Transverse colon (tissue), 4 donors: Measurements from ENCODE around the gene ARNT2. TPM values are rescaled to one million over a fixed set of nuclear protein-coding genes. Genes with fewer than 3 reads are reported as not detected.

Experiments
- DNase-seq: peaks from one replicate; pipeline ENCODE4 v3.0.0-alpha.2; 2019
- H3K27ac ChIP-seq, 4 donors: fragments of 200-600 bp; sonication (generic); 2 replicates each; pipeline ENCODE4 v1.5.1; 2016 to 2018; ENCODE audit warnings: inconsistent platforms in 4 of 4
- H3K27me3 ChIP-seq: fragments of 200-600 bp; sonication (generic); 2 replicates; pipeline ENCODE4 v1.5.1; 2017; ENCODE audit warnings: inconsistent platforms
- H3K36me3 ChIP-seq, 4 donors: fragments of 200-600 bp; sonication (generic); 2 replicates each; pipeline ENCODE4 v1.5.1; 2017 to 2019; ENCODE audit warnings: inconsistent platforms in 4 of 4
- H3K4me1 ChIP-seq, 4 donors: fragments of 200-600 bp; sonication (generic); 2 replicates each; pipeline ENCODE4 v1.5.1; 2017 to 2020; ENCODE audit warnings: inconsistent platforms in 4 of 4
- H3K4me3 ChIP-seq, 4 donors: fragments of 200-600 bp; sonication (generic); 1 replicate in 1 of 4; 2 replicates in 3 of 4; pipeline versions ENCODE4 v1.5.1 to v1.6.1; 2017 to 2019; ENCODE audit warnings: inconsistent platforms in 4 of 4
- H3K9me3 ChIP-seq, 2 donors: fragments of 200-600 bp; sonication (generic); 2 replicates each; pipeline ENCODE4 v1.5.1; 2017 to 2019; ENCODE audit warnings: inconsistent platforms in 2 of 2
- CTCF ChIP-seq, 5 experiments: fragments of 200-600 bp in 3 of 5; fragments of 450-650 bp in 2 of 5; sonication (generic) in 3 of 5; IDR thresholded peaks; 1 replicate in 2 of 5; 2 replicates in 3 of 5; pipeline ENCODE4 v1.5.1; 2016 to 2017; ENCODE audit warnings: antibody characterized with exemption in 5 of 5, inconsistent platforms in 3 of 5, mild to moderate bottlenecking in 2 of 5, moderate library complexity in 1 of 5
- EP300 ChIP-seq: sonication (generic); formaldehyde crosslinking; IDR thresholded peaks from one replicate; pipeline ENCODE4 v1.6.1; 2017; ENCODE audit warnings: antibody characterized with exemption, low read depth
- POLR2A ChIP-seq: fragments of 450-650 bp; IDR thresholded peaks from one replicate; pipeline ENCODE4 v1.6.1; 2016; ENCODE audit warnings: antibody characterized with exemption, mild to moderate bottlenecking, moderate library complexity
- POLR2AphosphoS5 ChIP-seq, 3 donors: sonication (generic); formaldehyde crosslinking; IDR thresholded peaks; one replicate each; pipeline ENCODE4 v1.6.1; 2016; ENCODE audit warnings: antibody characterized with exemption in 3 of 3
- WGBS, 2 donors: methylation state at CpG; one replicate each; pipeline ENCODE4 v1.1.5; 2018; ENCODE audit warnings: low coverage in 1 of 2; 5-methylcytosine and 5-hydroxymethylcytosine counted together
- in situ Hi-C, 4 donors: fragments of 200-750 bp; cut with MboI; loops; one replicate each; pipeline versions ENCODE4 v1.15.0 to v1.15.1; 2017; ENCODE audit warnings: low sequenced_read_pairs in 3 of 4, low pct_ligation_motif_present in 1 of 4, low pct_unique_long_range_greater_than_20kb in 1 of 4
- intact Hi-C: fragments of 100-400 bp; cut with DNase I; formaldehyde crosslinking; loops from one replicate; pipeline ENCODE4 v1.15.1; 2023; ENCODE audit warnings: low total_unique reads
- total RNA-seq, 4 donors: library from RNA; depleted of rRNA; stranded (reverse); fragments of >200 nt; gene quantifications; one replicate each; pipeline ENCODE4 v1.1.0, GENCODE V29; 2016

Gene ARNT2
- total RNA-seq, 4 donors from 2014 or later: 1.9 to 4.0 (median 2.5) TPM; not detected in 1

- Histone ChIP-seq H3K4me3 (no peak overlapping the region), H3K4me1 (peaks cover 0 to 2% (median 0%) of the 10 kb centered on the region in 4 donors), H3K27ac (no peak overlapping the region), H3K27me3 (no peaks in the 10 kb centered on the region), H3K36me3 (no peaks in the 10 kb centered on the region), H3K9me3 (no peaks in the 10 kb centered on the region)
- DNase-seq: no peak
- 80 to 89% methylated on average over 2 of the region's 2 CpGs for WGBS, 2 donors
- in situ Hi-C loops (no loop called here), intact Hi-C loops (no loop called here)
- no peak for TF ChIP-seq EP300
- TF ChIP-seq POLR2AphosphoS5 (IDR thresholded peaks at IDR 0.05): no peak
- TF ChIP-seq POLR2A: no peak
- no peak for TF ChIP-seq CTCF (IDR thresholded peaks at IDR 0.05)
These were observed 182.8 kb downstream of the ARNT2 start for GRCh38 chr15:80587007-80587406.

GRCh38 chr15:80587816-80588456 lies 183.8 kb downstream of the ARNT2 start:
- DNase-seq: no peak
- Histone ChIP-seq H3K9me3 (no peaks in the 10 kb centered on the region), H3K4me3 (no peak overlapping the region), H3K27ac (no peak overlapping the region), H3K27me3 (no peaks in the 10 kb centered on the region), H3K36me3 (no peaks in the 10 kb centered on the region), H3K4me1 (peaks cover 0 to 2% (median 0%) of the 10 kb centered on the region in 4 donors)
- no peak for TF ChIP-seq EP300
- no peak for TF ChIP-seq POLR2AphosphoS5 (IDR thresholded peaks at IDR 0.05)
- no peak for TF ChIP-seq POLR2A
- no peak for TF ChIP-seq CTCF (IDR thresholded peaks at IDR 0.05)
- intact Hi-C loops (no loop called here), in situ Hi-C loops (no loop called here)
- WGBS, 2 donors: 71 to 77% methylated on average over 3 to 8 of the region's 8 CpGs

- in situ Hi-C loops (no loop called here), intact Hi-C loops (no loop called here)
- H3K9me3 ChIP-seq: no peaks in the 10 kb centered on the region
- TF ChIP-seq EP300 (no peak), POLR2A (no peak), POLR2AphosphoS5 (IDR thresholded peaks at IDR 0.05) (no peak), CTCF (IDR thresholded peaks at IDR 0.05) (no peak)
- H3K4me1 ChIP-seq: peaks cover 0 to 2% (median 0%) of the 10 kb centered on the region in 4 donors
- no peak overlapping the region for H3K27ac ChIP-seq
- no peaks in the 10 kb centered on the region for H3K36me3 ChIP-seq
- WGBS, 2 donors: 57 to 82% methylated on average over 3 to 6 of the region's 6 CpGs
- no peak overlapping the region for H3K4me3 ChIP-seq
- H3K27me3 ChIP-seq: no peaks in the 10 kb centered on the region
- no peak for DNase-seq
These were observed 184.6 kb downstream of the ARNT2 start for GRCh38 chr15:80588801-80589200.

- H3K36me3 ChIP-seq: no peaks in the 10 kb centered on the region
- intact Hi-C loops: no loop called here
- peaks cover 0 to under 1% (median 0%) of the 10 kb centered on the region in 4 donors for H3K4me1 ChIP-seq
- no peaks in the 10 kb centered on the region for H3K27me3 ChIP-seq
- no peaks in the 10 kb centered on the region for H3K9me3 ChIP-seq
- TF ChIP-seq CTCF (IDR thresholded peaks at IDR 0.05): no peak
- TF ChIP-seq POLR2A: no peak
- no peak for TF ChIP-seq EP300
- no peak for TF ChIP-seq POLR2AphosphoS5 (IDR thresholded peaks at IDR 0.05)
- in situ Hi-C loops: no loop called here
- H3K27ac ChIP-seq: no peak overlapping the region
- 74% methylated on average over 7 of the region's 7 CpGs; no CpG with 5 or more reads in 1 of the 2 donors for WGBS, 2 donors
- no peak for DNase-seq
- no peak overlapping the region for H3K4me3 ChIP-seq
These were observed 186.7 kb downstream of the ARNT2 start for GRCh38 chr15:80590761-80591355.
